ENCODE measurements around the gene ZNF444. TPM values are rescaled to one million over a fixed set of nuclear protein-coding genes. Genes with fewer than 3 reads are reported as not detected.
A peak's percentile ranks its signal among the peaks of the same experiment; 100 is the strongest.

ZNF444 gene
- total RNA-seq, 4 donors from 2014 or later: 35.1 to 53.0 (median 45.5) TPM

DNA sequence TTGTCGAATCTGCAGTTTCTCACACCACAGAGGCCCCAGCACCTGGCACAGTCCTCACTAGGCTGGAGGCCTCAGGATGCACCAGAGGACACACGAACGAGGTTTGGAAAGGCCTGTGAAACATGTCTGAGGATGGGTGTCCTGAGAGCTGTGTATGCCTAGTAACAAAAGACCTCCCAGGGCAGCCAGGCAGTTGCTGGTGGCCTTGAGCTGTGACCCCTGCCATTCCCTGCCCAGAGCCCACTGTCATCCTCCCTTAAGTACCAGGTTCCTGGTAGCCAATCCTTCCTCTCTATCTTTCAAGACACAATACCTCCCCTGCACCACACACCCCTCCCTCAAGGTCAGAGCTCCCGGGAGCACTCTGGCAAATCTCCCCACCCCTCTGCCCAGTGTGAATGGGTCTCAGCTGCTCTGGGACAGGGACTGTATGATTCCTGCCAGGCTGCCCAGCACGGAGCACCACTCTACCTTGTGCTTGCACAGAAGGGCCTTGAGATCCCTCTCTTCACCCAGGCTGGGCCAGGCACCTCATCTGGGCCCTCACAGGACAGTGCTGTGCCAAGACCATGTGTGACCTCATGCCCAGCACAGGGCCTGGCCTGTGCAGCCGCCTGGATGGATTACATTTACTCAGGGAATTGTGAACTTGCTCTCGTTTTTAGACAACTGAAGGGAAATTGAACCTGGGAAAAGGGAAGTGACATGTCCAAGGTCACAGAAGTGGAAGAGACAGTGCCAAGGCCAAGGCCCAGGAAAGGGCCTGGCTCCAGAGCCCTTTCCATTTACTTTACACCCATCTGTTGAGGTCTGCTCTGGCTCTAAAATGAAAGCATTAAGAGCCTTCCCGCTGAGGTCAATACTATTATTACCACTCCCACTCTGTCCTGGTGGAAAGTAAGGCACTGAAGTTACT lies 22.2 kb upstream of the ZNF444 start:
- H3K27me3 ChIP-seq: no peaks in the 10 kb centered on the region
- peak overlapping the region in 1 of 3 donors; percentile 90 for H3K27ac ChIP-seq
- no peak for DNase-seq
- H3K4me1 ChIP-seq: peaks cover 19 to 39% of the 10 kb centered on the region in 2 donors
- TF ChIP-seq, protein P1, sequence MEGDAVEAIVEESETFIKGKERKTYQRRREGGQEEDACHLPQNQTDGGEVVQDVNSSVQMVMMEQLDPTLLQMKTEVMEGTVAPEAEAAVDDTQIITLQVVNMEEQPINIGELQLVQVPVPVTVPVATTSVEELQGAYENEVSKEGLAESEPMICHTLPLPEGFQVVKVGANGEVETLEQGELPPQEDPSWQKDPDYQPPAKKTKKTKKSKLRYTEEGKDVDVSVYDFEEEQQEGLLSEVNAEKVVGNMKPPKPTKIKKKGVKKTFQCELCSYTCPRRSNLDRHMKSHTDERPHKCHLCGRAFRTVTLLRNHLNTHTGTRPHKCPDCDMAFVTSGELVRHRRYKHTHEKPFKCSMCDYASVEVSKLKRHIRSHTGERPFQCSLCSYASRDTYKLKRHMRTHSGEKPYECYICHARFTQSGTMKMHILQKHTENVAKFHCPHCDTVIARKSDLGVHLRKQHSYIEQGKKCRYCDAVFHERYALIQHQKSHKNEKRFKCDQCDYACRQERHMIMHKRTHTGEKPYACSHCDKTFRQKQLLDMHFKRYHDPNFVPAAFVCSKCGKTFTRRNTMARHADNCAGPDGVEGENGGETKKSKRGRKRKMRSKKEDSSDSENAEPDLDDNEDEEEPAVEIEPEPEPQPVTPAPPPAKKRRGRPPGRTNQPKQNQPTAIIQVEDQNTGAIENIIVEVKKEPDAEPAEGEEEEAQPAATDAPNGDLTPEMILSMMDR (IDR thresholded peaks at IDR 0.05): no peak
- no peak for TF ChIP-seq POLR2A (IDR thresholded peaks at IDR 0.05)
- H3K4me3 ChIP-seq (replicated peaks in 1 of 3): no peak overlapping the region
- no peaks in the 10 kb centered on the region for H3K36me3 ChIP-seq
- WGBS, 2 donors: 47% methylated on average over 8 of the region's 8 CpGs
- no peaks in the 10 kb centered on the region for H3K9me3 ChIP-seq
- intact Hi-C loops (cut with DNase I): no loop called here

DNA sequence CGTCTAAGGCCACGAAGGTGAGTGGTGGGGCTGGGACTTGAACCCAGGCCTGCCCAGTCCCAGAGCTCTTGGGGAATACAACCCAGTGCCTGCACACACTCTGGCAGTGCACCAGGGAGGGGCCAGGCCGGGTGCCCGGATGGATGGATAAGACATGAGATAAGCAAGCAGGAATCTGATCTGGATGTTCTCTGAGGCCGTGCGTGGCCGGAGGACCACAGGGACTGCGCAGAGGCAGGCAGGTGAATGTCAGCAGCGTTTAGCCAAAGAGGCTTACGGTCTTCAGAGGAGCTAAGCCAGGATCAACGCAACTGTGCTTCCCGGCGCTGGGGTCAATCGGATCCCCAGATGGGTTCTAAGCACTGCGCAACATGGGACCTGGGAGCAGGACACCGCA lies 21.5 kb upstream of the ZNF444 start:
- intact Hi-C loops (cut with DNase I): no loop called here

DNA sequence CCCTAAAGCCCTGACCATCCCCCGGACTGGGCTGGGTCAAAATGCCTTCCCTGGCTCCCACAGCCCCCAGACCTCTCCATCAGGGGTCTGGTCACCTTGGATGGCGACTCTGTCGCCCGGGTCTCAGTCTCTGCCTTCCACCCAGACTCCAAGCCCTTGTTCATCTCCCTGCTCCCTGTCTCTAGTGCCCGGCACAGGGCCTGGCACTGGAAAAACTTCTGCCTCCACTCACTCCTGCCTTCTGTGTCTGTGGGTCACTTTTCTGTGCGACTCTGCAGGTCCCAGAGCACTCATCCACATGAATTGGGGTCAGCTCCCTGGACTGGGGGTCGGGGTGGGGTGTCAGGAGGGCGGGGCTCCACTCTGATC lies 21.1 kb upstream of the ZNF444 start:
- no peaks in the 10 kb centered on the region for H3K9me3 ChIP-seq
- H3K27ac ChIP-seq: peak overlapping the region; percentile 58 to 90 (median 62)
- peaks cover 19 to 28% of the 10 kb centered on the region in 2 donors for H3K4me1 ChIP-seq
- TF ChIP-seq, protein P1 (IDR thresholded peaks at IDR 0.05): no peak
- no peak for DNase-seq
- peak overlapping the region; percentile 9 to 59 (median 37) for H3K4me3 ChIP-seq (replicated peaks in 1 of 3)
- no peaks in the 10 kb centered on the region for H3K27me3 ChIP-seq
- 20 to 21% methylated on average over 1 to 6 of the region's 8 CpGs for whole genome bisulfite sequencing, 2 donors
- intact Hi-C loops (cut with DNase I): no loop called here
- no peaks in the 10 kb centered on the region for H3K36me3 ChIP-seq

More for the DNA sequence above, 21.5 kb upstream of the ZNF444 start:
- H3K36me3 ChIP-seq: no peaks in the 10 kb centered on the region
- no peak for TF ChIP-seq POLR2A (IDR thresholded peaks at IDR 0.05)
- TF ChIP-seq, protein P1 (IDR thresholded peaks at IDR 0.05): no peak
- H3K4me3 ChIP-seq (replicated peaks in 1 of 3): peak overlapping the region in 1 of 3 donors; percentile 59
- H3K27me3 ChIP-seq: no peaks in the 10 kb centered on the region
- peaks cover 19 to 32% of the 10 kb centered on the region in 2 donors for H3K4me1 ChIP-seq
- no peaks in the 10 kb centered on the region for H3K9me3 ChIP-seq
- no peak for DNase-seq
- 45 to 46% methylated on average over 13 to 15 of the region's 16 CpGs for WGBS, 2 donors
- H3K27ac ChIP-seq: peak overlapping the region in 1 of 3 donors; percentile 90

- H3K4me1 ChIP-seq: peaks cover 19 to 27% of the 10 kb centered on the region in 2 donors
- TF ChIP-seq POLR2A (IDR thresholded peaks at IDR 0.05): no peak
- TF ChIP-seq, protein P1 (IDR thresholded peaks at IDR 0.05): no peak
- DNase-seq: peak; percentile 43 to 54
- WGBS, 2 donors: 0% methylated on average over 30 of the region's 99 CpGs; no CpG with 5 or more reads in 1 of the 2 donors
- H3K27me3 ChIP-seq: no peaks in the 10 kb centered on the region
- intact Hi-C loops (cut with DNase I): no loop called here
- no peaks in the 10 kb centered on the region for H3K36me3 ChIP-seq
- peak overlapping the region; percentile 37 to 68 (median 59) for H3K4me3 ChIP-seq (replicated peaks in 1 of 3)
- H3K27ac ChIP-seq: peak overlapping the region; percentile 87 to 90 (median 88)
- no peaks in the 10 kb centered on the region for H3K9me3 ChIP-seq
These were observed 20.5 kb upstream of the ZNF444 start for GRCh38 chr19:56120371-56121179.
